Activated CD8-positive, alpha-beta memory T cell treated with anti-CD3 and anti-CD28 coated beads, Interleukin-2, amount 50 U/mL, for 24 hours (primary cell): ENCODE results near the gene TPRN.
A peak's percentile ranks its signal among the peaks of the same experiment; 100 is the strongest.

Experiments used
- DNase-seq: peaks from one replicate; pipeline ENCODE4 v3.0.0-alpha.2; 2020; ENCODE audit errors: extremely low read depth

The TPRN gene

DNA sequence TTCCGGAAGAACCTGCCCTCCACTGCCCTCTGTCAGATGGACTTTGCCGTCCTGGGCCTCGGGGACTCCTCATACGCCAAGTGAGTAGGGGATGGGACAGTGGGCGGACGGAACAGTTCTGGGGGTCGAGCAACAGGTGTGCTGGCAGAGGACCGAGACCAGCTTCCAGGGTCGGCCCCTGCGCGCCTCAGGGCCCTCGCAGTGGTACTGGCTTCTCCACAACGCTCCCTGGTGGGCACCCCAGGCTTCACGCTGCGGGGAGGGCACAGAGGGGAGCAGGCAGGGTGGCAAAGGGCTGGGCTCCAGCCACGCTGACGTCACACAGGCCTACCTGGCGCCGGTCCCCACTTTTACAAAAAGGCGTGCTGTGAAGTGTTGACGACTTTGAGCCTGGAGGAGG is 12.0 kb upstream of the TPRN start:
- no peak for DNase-seq

DNA sequence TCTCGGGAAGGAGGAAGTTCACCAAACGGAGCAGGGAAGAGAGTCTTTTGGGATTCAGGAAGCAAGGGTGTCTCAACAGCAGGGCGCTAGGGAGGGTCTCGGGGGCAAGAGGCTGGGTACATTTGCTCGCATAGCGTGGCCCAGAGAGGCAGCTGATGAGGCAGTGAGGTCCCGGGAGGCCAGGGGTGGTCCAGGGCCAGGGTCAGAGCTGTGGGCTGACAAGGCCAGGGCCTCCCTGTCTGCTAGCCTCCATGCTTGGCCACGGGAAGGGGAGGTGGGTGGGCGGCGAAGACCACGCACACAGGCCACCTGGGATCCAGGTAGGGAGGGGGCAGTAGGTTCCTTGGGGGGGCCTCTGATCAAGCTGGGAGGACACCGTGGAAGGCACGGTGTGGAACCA is 11.0 kb upstream of the TPRN start:
- no peak for DNase-seq

DNA sequence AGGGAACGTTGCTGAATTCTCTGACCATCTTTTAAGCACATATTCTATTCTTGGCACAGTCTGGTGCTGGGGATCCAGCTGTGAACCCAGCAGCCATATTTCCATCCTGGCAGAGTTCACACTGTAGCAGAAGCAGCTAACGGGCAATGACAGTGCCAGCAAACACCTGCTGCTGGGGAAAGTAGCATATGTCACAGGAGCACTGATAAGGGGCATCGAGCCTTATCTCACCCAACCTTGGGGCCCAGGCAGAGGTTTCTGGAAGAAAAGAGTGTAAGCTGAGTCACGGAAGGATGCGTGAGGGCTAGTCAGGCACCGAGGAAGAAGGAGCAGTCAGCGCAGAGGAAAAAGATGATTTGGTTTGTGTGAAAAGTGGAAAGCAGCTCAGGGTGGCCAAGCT is 6.1 kb upstream of the TPRN start:
- DNase-seq: no peak

DNA sequence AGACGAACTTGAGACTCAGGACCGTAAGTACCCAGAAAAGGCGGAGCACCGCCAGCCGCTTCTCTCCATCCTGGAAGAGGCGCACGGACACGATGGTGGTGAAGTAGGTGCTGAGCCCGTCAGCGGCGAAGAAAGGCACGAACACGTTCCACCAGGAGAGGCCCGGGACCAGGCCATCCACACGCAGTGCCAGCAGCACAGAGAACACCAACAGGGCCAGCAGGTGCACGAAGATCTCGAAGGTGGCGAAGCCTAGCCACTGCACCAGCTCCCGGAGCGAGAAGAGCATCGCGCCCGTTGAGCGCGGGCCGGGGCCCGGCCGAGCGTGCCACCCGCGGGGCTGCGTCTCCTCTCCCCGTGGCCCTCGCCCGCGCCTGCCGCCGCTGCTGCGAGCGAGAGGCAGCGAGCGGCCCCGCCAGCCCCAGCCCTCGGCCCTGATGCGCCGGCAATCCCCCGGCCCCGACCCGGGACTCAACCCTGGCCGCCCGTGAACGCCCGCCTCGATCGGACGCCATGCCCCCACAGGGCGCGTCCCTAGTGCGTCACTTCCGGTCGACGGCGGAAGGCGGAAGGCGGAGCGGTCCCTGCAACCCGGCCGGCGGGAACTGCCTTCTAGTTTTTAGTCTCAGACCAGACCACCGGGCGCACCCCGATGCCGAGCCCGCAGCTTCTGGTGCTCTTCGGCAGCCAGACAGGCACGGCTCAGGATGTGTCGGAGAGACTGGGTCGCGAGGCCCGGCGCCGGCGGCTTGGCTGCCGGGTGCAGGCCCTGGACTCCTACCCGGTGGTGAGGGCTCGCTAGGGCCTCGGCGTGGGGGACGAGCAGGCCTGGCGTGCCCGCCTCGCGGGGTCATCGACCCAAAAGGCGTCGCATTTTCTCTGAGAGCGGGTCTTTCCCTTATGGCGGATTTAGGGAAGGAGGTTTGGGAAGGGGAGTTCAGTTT is 4.9 kb upstream of the TPRN start, which contains the start of the genes NDOR1 and TMEM203:
Gene NDOR1, plus strand, starts transcription at position 575 of the 944 bp plus-strand sequence. Its CDS starts 78 bp downstream, at position 653.
Gene TMEM203, minus strand, starts transcription at position 523 of the 944 bp plus-strand sequence. Its CDS starts 234 bp downstream, at position 289.
- DNase-seq: peak; percentile 93

DNA sequence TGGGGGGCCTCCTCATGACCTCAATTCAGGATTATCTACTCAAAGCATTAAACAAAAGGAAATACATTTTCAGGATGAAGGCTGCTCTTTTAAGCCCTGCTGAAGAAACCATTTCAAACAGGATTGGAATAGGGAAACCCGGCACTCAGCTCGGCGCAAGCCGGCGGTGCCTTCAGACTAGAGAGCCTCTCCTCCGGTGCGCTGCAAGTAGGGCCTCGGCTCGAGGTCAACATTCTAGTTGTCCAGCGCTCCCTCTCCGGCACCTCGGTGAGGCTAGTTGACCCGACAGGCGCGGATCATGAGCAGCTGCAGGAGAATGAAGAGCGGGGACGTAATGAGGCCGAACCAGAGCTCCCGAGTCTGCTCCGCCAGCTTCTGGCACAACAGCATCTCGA is 4.2 kb upstream of the TPRN start:
- DNase-seq: no peak

DNA sequence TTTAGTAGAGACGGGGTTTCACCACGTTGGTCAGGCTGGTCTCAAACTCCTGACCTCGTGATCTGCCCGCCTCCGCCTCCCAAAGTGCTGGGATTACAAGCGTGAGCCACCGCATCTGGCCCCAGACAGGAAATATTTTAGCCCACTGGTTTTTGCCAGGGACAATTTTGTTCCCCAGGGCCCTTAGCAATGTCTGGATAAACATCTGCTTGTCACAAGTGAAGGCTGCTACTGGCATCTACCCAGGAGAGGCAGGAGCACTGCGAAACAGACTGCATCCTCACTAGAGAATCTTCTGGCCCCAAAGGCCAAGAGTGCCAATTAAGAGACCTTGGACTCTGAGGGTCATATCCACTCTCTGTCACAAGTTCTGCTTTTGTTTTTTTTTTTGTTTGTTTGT is 2.4 kb upstream of the TPRN start:
- no peak for DNase-seq

DNA sequence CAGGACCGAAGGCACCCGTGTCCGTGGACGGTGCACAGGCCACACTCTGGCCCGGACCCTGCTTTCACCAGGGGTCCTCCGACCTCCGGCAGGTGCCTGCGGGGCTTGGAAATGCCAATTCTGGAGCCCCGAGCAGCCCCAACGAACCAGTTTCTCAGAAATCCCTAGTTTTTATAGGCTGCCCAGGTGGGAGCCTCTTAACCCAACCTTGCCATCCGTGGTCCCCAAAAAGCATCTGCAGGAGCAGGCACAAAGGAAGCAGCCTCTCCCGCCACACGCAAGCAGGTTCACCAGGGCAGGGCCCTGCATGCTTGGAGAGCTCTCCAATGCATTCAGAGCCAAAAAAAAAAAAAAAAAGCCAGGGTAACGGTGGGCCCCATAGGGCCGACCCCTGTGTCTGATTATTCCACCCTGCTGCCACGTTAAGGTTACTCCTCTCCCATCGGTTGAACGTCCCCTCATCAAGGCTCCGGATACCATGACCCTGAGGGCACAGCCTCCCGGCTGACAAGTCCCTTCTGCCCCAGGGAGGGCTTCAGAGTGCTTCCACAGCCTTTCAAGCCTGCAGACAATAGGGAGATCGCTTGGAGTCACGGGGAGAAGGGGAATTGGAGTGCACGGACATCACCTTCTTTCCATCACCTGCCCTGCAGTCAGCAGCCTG is 796 bp upstream of the TPRN start:
- DNase-seq: no peak

DNA sequence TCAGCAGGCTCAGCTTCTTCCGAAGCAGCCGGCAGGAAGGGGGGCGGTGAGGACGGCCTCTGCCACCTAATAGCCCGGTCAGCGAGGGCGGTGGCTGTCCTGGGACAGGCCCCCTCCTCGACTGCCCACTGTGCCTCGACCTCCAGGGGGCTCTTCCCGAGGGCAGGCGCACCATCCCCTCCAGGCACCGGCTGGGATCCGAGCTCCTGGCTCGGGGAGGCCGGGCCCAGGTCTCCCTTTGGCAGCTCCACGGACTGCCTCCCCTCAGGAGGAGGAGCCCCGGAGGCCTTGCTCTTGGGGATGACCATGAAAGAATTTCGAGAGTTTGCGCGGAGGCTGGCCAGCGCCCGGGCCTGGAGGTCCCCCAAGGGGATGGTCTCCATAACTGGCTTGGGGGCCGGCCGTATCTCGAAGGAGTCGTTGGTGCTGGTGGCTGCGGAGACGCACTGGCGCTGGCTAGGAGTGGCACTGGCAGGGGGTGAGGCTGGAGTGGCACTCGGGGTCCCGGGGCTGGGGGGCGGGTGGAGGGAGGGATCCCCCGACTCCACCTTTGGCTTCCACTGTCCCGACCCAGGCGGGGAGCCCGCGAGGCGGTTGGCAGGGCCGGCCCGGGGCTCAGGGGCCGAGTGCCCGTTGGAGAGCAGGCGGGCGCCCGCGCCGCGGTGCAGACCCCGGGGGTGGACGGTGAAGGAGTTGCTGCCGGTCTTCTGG is 975 bp downstream of the TPRN start:
- no peak for DNase-seq

DNA sequence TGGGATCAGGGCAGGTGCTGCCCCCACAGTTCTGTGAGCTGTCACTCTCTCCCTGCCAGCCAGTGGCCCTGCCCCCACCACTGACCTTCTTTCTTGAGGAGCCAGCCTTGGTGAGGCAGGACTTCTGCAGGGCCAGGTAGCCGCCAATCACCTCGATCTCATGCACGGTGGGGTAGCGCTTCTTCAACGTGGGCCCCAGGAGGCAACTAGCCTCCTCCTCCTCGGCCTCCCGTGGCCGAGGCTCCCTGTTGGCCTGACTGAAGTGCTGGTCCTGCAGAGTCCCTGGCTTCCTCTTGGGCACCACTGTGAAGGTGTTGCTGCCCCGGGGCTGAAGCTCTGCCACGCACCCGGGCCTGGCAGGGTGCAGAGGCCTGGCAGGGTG is 1.6 kb downstream of the TPRN start:
- DNase-seq: no peak

DNA sequence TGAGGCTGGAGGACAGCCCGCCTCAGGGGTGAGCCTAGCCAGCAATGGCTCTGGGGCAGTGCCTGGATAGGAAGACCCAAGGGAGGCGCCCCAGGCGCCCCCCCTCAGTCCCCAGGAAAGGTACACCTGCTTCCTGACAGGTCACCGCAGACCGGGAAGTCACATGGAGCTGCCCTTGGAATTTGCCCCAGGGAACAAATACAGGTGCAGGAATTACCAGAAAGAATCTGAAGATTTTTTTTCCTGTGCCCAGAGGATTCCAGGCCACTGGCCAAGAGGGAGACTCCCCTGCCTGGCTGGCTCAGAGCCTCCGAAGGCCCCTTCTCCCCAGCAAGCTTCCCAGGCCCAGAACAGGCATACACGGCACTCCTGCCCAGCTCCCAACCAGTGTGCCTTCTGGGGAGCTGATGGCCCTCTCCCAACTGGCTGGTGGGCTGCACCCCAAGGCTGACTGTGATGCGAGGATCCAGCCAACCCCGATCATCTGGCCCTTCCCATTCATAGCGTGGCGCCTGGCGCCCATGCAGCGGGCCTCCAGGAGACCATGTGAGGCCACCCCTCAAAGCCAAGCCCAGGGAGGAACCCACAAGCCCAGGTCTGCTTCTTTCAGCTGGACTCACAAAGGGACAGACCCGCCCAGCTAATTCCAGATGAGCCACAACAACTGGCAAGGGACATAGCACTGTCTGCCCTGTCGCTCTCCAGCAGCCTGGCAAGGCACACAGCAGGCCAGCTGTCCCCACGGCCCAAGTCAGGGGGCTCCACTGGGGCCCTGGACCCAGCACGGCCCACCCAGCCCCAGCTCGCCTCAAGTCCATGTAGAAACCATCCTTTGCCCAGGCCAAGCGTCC is 2.3 kb downstream of the TPRN start:
- DNase-seq: no peak

DNA sequence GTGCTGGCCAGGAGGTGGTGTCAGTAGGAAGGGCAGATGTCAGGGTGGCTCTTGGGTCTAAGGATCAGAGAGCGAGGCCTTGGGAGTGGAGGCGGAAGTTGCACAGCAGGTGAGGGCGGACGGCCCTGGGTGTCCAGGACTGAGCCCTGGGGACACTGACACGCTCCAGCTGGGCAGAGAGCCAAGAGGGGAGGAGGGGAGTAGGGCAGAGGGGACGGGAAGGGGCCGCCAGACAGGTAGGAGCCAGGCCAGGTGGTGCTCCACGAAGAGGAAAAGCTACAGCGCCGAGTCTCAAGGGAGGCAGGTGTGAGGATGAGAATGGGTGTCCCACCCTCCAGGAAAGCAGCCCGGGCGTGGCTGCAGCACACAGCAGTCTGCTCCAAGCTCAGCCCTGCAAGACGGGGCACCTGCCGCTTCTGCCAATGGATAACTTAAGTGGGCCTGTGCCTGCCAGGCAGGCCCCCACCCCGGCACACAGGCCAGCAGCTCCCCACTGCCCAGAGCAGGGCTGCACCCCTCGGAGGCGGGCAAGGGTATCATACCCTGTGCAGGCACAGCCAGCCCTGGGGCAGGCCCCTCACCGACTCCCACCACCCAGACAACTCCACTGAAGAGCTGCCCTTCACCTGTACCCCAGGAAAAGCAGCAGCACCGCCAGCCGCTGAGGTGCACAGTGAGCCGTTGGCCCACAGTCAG is 4.9 kb downstream of the TPRN start:
- no peak for DNase-seq

DNA sequence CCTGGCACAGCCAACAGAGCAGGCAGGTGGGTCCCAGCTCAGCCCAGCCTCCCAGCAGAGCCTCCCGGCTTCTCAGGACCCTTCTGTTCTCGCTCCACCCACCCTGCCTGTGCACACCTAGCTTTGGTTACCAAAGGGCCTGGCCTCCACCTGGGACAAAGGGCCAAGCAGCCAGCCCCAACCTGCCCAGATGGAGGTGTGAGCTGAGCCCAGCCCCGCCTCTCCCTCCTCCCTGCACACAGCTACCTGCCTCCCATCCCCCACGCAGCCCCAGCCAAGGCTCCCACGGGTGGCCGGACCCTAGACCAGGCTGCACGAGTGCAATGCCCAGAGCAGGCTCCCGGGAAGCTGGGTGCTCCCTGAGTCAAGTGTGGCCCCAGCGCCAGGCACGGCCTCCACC is 5.6 kb downstream of the TPRN start:
- no peak for DNase-seq

DNA sequence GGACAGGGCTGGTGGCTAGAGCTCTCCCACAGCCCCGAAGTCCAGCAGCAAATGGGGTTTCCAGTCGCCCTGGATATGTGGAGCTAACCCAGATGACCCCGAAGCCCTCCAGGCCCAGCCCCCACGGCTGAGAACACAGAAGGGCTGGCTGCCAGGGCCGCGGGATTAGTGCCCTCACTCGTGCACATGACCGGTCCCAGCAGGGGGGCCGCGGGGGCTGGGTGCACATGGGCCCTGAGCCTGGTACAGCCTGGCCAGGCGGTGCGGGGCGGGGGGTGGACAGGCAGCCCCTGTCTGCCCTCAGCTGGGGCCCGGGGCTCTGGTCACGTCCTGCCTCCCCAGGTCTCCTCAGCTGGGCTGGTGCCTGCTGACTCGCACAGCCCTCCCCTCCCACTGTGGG is 6.2 kb downstream of the TPRN start:
- DNase-seq: no peak

DNA sequence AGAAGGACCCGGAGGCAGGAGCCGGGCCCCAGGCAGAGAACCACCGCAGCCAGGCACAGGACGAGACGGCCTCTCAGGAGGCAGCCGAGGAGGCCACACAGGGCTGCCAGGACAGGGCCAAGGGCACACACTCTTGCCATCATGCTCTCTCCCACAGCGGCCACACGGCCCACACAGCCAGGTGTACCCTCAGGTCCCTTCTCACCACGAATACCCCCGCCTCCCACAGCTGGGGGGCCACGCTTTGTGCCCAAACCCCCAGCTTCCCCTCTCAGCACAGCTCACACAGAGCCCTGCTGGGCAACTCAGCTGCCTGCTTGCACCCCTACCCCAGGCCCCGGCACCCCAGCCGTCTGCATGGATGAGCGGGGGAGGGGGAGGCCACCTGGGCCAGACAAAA is 6.8 kb downstream of the TPRN start:
- no peak for DNase-seq

DNA sequence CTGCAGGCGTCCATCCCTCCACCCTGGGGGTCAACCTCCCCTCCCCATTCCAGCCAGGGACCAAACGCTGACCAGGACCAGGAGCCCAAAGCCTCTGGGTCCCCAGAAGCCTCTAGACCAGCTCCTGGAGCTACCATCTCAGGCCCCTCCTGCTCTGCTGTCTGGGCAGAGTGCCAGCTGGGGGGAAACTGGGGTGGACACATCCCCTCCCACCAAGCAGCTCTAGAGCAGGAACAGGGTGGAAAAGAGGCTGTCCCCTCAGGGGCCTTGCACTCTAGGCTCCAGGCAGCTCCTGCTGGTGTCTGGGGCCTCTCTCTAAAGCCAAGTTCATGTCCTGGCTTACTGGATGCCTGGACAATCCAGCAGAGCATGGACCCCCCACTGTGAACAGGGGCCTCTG is 7.7 kb downstream of the TPRN start:
- no peak for DNase-seq

DNA sequence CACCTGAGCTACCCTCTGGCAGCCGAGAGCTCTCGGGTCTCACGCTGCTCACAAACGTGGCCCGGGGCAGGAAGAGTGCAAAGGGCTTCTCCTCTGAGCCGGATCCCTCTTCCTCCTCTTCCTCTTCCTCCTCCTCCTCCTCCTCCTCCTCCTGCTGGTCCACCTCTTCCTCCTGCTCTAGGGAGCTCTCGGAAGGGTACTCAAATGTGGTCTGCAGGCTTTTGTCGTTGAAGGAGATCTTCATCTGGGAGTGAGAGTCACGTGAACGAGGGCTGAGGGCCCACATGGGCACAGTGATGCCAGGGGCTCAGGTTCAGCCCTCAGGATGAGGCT is 8.1 kb downstream of the TPRN start:
- DNase-seq: no peak

DNA sequence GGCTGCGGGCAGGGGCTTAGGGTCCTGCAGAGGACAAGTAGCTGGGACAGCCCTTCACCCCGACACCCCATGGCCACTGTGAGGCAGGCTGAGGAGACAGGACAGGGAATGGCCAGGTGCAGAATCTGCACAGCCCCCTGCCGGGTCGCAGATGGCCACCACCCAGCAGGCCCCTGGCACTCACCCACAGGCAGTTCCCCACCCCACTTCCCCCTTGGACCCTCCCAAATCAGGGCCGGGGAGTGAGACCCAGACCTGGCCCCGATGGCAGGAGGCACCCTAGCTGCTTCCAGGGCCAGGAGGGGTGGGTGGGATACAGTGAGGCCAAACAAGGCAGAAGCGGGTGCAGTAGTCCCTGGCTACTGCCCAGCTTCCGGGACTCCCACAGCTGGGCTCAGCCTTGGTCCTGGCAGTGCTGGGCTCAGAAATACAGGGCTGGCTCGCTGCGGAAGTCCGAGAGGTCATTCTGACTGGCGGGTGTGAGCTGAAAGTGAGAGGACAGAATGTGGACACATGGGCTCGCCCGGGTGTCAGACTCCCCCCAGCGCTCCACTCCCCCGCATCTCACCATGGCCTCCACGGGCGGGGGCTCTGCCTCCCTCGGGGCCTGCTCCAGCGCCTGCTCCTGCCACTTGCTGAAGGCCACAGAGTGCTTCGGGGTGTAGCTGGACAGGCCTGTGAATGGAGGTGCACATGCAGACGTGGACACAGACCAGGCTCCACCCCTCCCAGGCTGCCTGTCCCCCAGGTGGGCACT is 8.7 kb downstream of the TPRN start:
- DNase-seq: no peak

DNA sequence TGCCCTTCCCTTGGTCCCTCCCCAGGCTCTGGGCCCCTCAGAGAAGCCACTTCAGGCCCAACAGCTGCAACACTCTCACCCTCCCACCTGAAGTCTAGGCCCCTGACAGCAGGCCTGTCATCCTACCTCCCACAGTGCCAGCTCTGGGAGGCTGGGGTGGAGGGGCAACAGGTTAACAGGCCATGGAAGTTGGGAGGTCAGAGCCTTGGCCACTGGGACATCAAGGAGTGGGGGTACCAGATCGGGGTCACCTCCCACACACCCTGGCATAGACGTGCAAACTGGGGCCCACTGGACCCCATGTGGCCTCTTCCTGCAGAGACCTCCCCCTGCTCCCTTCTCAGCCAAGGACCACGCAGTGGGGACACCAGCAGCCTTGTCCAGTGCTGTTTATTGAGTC is 9.3 kb downstream of the TPRN start:
- no peak for DNase-seq

DNA sequence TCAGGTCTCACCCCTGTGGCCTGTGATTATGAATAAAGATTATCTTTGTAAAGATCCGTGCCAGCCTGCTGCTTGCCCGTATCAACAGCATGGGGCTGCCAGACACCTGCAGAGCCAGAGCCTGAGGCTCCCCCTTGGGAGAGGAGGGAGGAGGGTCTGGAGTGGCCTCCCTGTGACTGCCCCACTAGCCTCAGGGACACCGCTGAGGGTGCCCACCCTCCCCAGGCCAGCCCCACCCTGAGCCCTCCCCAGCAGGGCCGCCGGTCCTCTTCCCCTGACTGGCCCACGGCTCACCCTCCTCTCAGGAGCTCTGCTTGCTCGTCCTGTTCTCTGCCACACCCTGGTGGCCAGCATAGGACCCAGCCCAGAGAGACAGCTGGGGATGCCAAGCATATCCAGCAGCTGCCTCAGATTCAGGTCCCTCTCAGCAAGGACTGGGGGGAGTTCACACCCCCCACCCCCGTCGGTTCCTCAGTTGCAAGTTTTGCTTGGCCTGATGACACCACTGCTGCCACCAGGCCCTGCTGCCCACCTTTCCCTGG is 10.2 kb downstream of the TPRN start:
- no peak for DNase-seq
